Neuron (in vitro differentiated cells): ENCODE measurements around the gene CBLIF.
"Not testable (repeated sequence)": the region's sequence is repeated elsewhere in the genome, so short reads cannot be mapped to it uniquely, and the experiment has no call there.

Experiments used
- H2AFZ ChIP-seq: one replicate; pipeline ENCODE4 v1.6.1; 2013; ENCODE audit warnings: low read depth, mild to moderate bottlenecking, inconsistent platforms, low read length, moderate library complexity
- H3K27me3 ChIP-seq: one replicate; pipeline ENCODE4 v1.6.1; 2013; ENCODE audit warnings: low read length; ENCODE audit not compliant: insufficient read depth
- H3K36me3 ChIP-seq: one replicate; pipeline ENCODE4 v1.6.1; 2013; ENCODE audit warnings: low read length; ENCODE audit not compliant: insufficient read depth
- H3K4me1 ChIP-seq: one replicate; pipeline ENCODE4 v1.6.1; 2013; ENCODE audit warnings: low read length; ENCODE audit not compliant: insufficient read depth
- H3K4me3 ChIP-seq: 2 replicates; pipeline ENCODE4 v1.5.1; 2013; ENCODE audit warnings: mild to moderate bottlenecking, low read length, moderate library complexity
- H3K9me3 ChIP-seq: one replicate; pipeline ENCODE4 v1.6.1; 2013; ENCODE audit warnings: low read length

CBLIF gene

GRCh38 chr11:59833602-59834001, 11.7 kb downstream of the CBLIF start:
- no peak overlapping the region for H2AFZ ChIP-seq
- peaks cover 2% of the 10 kb centered on the region for H3K27me3 ChIP-seq
- H3K4me3 ChIP-seq, result no peak overlapping the region
- H3K36me3 ChIP-seq, result no peaks in the 10 kb centered on the region
- no peaks in the 10 kb centered on the region for H3K9me3 ChIP-seq
- H3K4me1 ChIP-seq, result no peaks in the 10 kb centered on the region

GRCh38 chr11:59829358-59829757, 15.9 kb downstream of the CBLIF start:
- no peaks in the 10 kb centered on the region for H3K27me3 ChIP-seq
- no peaks in the 10 kb centered on the region for H3K4me1 ChIP-seq
- H2AFZ ChIP-seq, result no peak overlapping the region
- H3K9me3 ChIP-seq, result no peaks in the 10 kb centered on the region
- H3K36me3 ChIP-seq, result no peaks in the 10 kb centered on the region
- no peak overlapping the region for H3K4me3 ChIP-seq

- Histone ChIP-seq H3K9me3 (no peaks in the 10 kb centered on the region), H3K4me1 (no peaks in the 10 kb centered on the region), H3K27me3 (peaks cover 9% of the 10 kb centered on the region)
Observed at GRCh38 chr11:59822989-59823566, 22.2 kb downstream of the CBLIF start.

GRCh38 chr11:59818572-59818971, 26.7 kb downstream of the CBLIF start:
- Histone ChIP-seq H3K27me3 (peaks cover 15% of the 10 kb centered on the region), H2AFZ (no peak overlapping the region), H3K4me1 (no peaks in the 10 kb centered on the region), H3K9me3 (no peaks in the 10 kb centered on the region), H3K36me3 (no peaks in the 10 kb centered on the region), H3K4me3 (no peak overlapping the region)

More at GRCh38 chr11:59822989-59823566, 22.2 kb downstream of the CBLIF start:
- Histone ChIP-seq H2AFZ (no peak overlapping the region), H3K4me3 (no peak overlapping the region), H3K36me3 (no peaks in the 10 kb centered on the region)

- H3K9me3 ChIP-seq, H3K36me3 ChIP-seq, H3K4me1 ChIP-seq, H3K4me3 ChIP-seq, H2AFZ ChIP-seq: not testable (repeated sequence)
- peaks cover 15% of the 10 kb centered on the region for H3K27me3 ChIP-seq
Observed at GRCh38 chr11:59816434-59816833, 28.9 kb downstream of the CBLIF start.

GRCh38 chr11:59815754-59816153, 29.5 kb downstream of the CBLIF start:
- no peaks in the 10 kb centered on the region for H3K9me3 ChIP-seq
- H3K4me1 ChIP-seq, result no peaks in the 10 kb centered on the region
- peaks cover 15% of the 10 kb centered on the region for H3K27me3 ChIP-seq
- no peak overlapping the region for H3K4me3 ChIP-seq
- H3K36me3 ChIP-seq, result no peaks in the 10 kb centered on the region
- H2AFZ ChIP-seq, result no peak overlapping the region

- H3K27me3 ChIP-seq, result peaks cover 9% of the 10 kb centered on the region
- no peak overlapping the region for H3K4me3 ChIP-seq
- peaks cover 2% of the 10 kb centered on the region for H3K36me3 ChIP-seq
- H2AFZ ChIP-seq, result no peak overlapping the region
- no peaks in the 10 kb centered on the region for H3K9me3 ChIP-seq
- H3K4me1 ChIP-seq, result peaks cover 6% of the 10 kb centered on the region
Observed at GRCh38 chr11:59814021-59814420, 31.3 kb downstream of the CBLIF start.

GRCh38 chr11:59813364-59813763, 31.9 kb downstream of the CBLIF start:
- H3K9me3 ChIP-seq, result no peaks in the 10 kb centered on the region
- peaks cover 6% of the 10 kb centered on the region for H3K36me3 ChIP-seq
- H3K4me3 ChIP-seq, result no peak overlapping the region
- H2AFZ ChIP-seq, result no peak overlapping the region
- peaks cover 6% of the 10 kb centered on the region for H3K4me1 ChIP-seq
- H3K27me3 ChIP-seq, result peaks cover 6% of the 10 kb centered on the region

- H3K4me3 ChIP-seq, result no peak overlapping the region
- peaks cover 6% of the 10 kb centered on the region for H3K4me1 ChIP-seq
- no peaks in the 10 kb centered on the region for H3K9me3 ChIP-seq
- peaks cover 6% of the 10 kb centered on the region for H3K27me3 ChIP-seq
- H3K36me3 ChIP-seq, result peaks cover 11% of the 10 kb centered on the region
- no peak overlapping the region for H2AFZ ChIP-seq
Observed at GRCh38 chr11:59812220-59812619, 33.1 kb downstream of the CBLIF start.

GRCh38 chr11:59810911-59811259, 34.4 kb downstream of the CBLIF start:
- peak overlapping the region; percentile 77 for H3K4me3 ChIP-seq
- H2AFZ ChIP-seq, result peak overlapping the region; percentile 98
- H3K9me3 ChIP-seq, result no peaks in the 10 kb centered on the region
- H3K4me1 ChIP-seq, result peaks cover 6% of the 10 kb centered on the region
- H3K36me3 ChIP-seq, result peaks cover 23% of the 10 kb centered on the region
- H3K27me3 ChIP-seq, result no peaks in the 10 kb centered on the region

- H3K9me3 ChIP-seq, result no peaks in the 10 kb centered on the region
- no peaks in the 10 kb centered on the region for H3K27me3 ChIP-seq
- H3K36me3 ChIP-seq, result peaks cover 28% of the 10 kb centered on the region
- peak within 1 kb of the TSS; percentile 98 for H2AFZ ChIP-seq
- H3K4me1 ChIP-seq, result peaks cover 6% of the 10 kb centered on the region
- H3K4me3 ChIP-seq, result peak within 1 kb of the TSS; percentile 77
Observed at GRCh38 chr11:59810189-59810910, 34.9 kb downstream of the CBLIF start, which contains the start of gene MRPL16. MRPL16 (minus strand) TSS chr11:59810778; CDS start chr11:59810658, 120 bp downstream.

GRCh38 chr11:59807047-59807610, 38.2 kb downstream of the CBLIF start:
- Histone ChIP-seq H3K4me3 (no peak overlapping the region), H2AFZ (no peak overlapping the region), H3K9me3 (no peaks in the 10 kb centered on the region), H3K27me3 (no peaks in the 10 kb centered on the region), H3K36me3 (peaks cover 28% of the 10 kb centered on the region), H3K4me1 (peaks cover 6% of the 10 kb centered on the region)

GRCh38 chr11:59804061-59804460, 41.2 kb downstream of the CBLIF start:
- no peaks in the 10 kb centered on the region for H3K27me3 ChIP-seq
- no peak overlapping the region for H2AFZ ChIP-seq
- H3K36me3 ChIP-seq, result peaks cover 26% of the 10 kb centered on the region
- no peaks in the 10 kb centered on the region for H3K4me1 ChIP-seq
- no peaks in the 10 kb centered on the region for H3K9me3 ChIP-seq
- H3K4me3 ChIP-seq, result no peak overlapping the region
